ENCODE results near the gene RNF214. TPM values are rescaled to one million over a fixed set of nuclear protein-coding genes. Genes with fewer than 3 reads are reported as not detected.

Gene RNF214
- total RNA-seq, 1 experiment from 2014 or later: 37.8 TPM

GRCh38 chr11:117251506-117251905, 19.0 kb downstream of the RNF214 start:
- CTCF ChIA-PET: no interaction called here
- Histone ChIP-seq H3K4me3 (ENCODE audit: low read depth, low read length, poor library complexity, severe bottlenecking) (no peak overlapping the region), H3K4me1 (ENCODE audit: insufficient read depth, low read length, poor library complexity, severe bottlenecking) (no peaks in the 10 kb centered on the region), H3K27ac (ENCODE audit: low read depth, low read length, poor library complexity, severe bottlenecking) (no peak overlapping the region), H3K36me3 (ENCODE audit: insufficient read depth, low read length, poor library complexity, severe bottlenecking) (peaks cover 43% of the 10 kb centered on the region), H3K27me3 (replicated peaks; ENCODE audit: insufficient read depth, low read depth, low read length, poor library complexity) (no peaks in the 10 kb centered on the region), H3K9me3 (ENCODE audit: low read depth, low read length, poor library complexity, severe bottlenecking) (no peaks in the 10 kb centered on the region)
- no peak for DNase-seq (ENCODE audit: low spot score)
- no TSS peak for BruUV-seq (replicated peaks)
- intact Hi-C loops (cut with micrococcal nuclease; ENCODE audit: unreplicated experiment): no loop called here
- no peak for TF ChIP-seq CTCF (conservative IDR thresholded peaks at IDR 0.05; ENCODE audit: low read depth, low read length)
- no peak for TF ChIP-seq EZH2 (IDR thresholded peaks at IDR 0.05; ENCODE audit: borderline replicate concordance, low read depth, low read length, poor library complexity, severe bottlenecking)
- POLR2A ChIA-PET (ENCODE audit: low non-redundant PET): no interaction called here

- POLR2A ChIA-PET (ENCODE audit: low non-redundant PET): no interaction called here
- no peaks in the 10 kb centered on the region for H3K9me3 ChIP-seq (ENCODE audit: low read depth, low read length, poor library complexity, severe bottlenecking)
- no TSS peak for BruUV-seq (replicated peaks)
Observed at GRCh38 chr11:117255966-117256365, 23.5 kb downstream of the RNF214 start.

GRCh38 chr11:117256573-117256972, 24.1 kb downstream of the RNF214 start:
- BruUV-seq (replicated peaks): no TSS peak
- Histone ChIP-seq H3K27me3 (replicated peaks; ENCODE audit: insufficient read depth, low read depth, low read length, poor library complexity) (no peaks in the 10 kb centered on the region), H3K4me1 (ENCODE audit: insufficient read depth, low read length, poor library complexity, severe bottlenecking) (no peaks in the 10 kb centered on the region), H3K27ac (ENCODE audit: low read depth, low read length, poor library complexity, severe bottlenecking) (no peak overlapping the region), H3K4me3 (ENCODE audit: low read depth, low read length, poor library complexity, severe bottlenecking) (no peak overlapping the region), H3K9me3 (ENCODE audit: low read depth, low read length, poor library complexity, severe bottlenecking) (no peaks in the 10 kb centered on the region), H3K36me3 (ENCODE audit: insufficient read depth, low read length, poor library complexity, severe bottlenecking) (peaks cover 14% of the 10 kb centered on the region)
- no peak for DNase-seq (ENCODE audit: low spot score)
- POLR2A ChIA-PET (ENCODE audit: low non-redundant PET): interaction anchor here (0.6 kb wide), 1 partner anchor 31 kb away, joined by 8 read pairs; no protein-coding TSS in a partner anchor
- intact Hi-C loops (cut with micrococcal nuclease; ENCODE audit: unreplicated experiment): no loop called here
- TF ChIP-seq EZH2 (IDR thresholded peaks at IDR 0.05; ENCODE audit: borderline replicate concordance, low read depth, low read length, poor library complexity, severe bottlenecking): no peak
- TF ChIP-seq CTCF (conservative IDR thresholded peaks at IDR 0.05; ENCODE audit: low read depth, low read length): no peak
- CTCF ChIA-PET: no interaction called here

More at GRCh38 chr11:117255966-117256365, 23.5 kb downstream of the RNF214 start:
- TF ChIP-seq CTCF (conservative IDR thresholded peaks at IDR 0.05; ENCODE audit: low read depth, low read length) (no peak), EZH2 (IDR thresholded peaks at IDR 0.05; ENCODE audit: borderline replicate concordance, low read depth, low read length, poor library complexity, severe bottlenecking) (no peak)
- DNase-seq (ENCODE audit: low spot score): no peak
- H3K4me1 ChIP-seq (ENCODE audit: insufficient read depth, low read length, poor library complexity, severe bottlenecking): no peaks in the 10 kb centered on the region
- intact Hi-C loops (cut with micrococcal nuclease; ENCODE audit: unreplicated experiment): no loop called here
- no peak overlapping the region for H3K4me3 ChIP-seq (ENCODE audit: low read depth, low read length, poor library complexity, severe bottlenecking)
- peaks cover 14% of the 10 kb centered on the region for H3K36me3 ChIP-seq (ENCODE audit: insufficient read depth, low read length, poor library complexity, severe bottlenecking)
- H3K27ac ChIP-seq (ENCODE audit: low read depth, low read length, poor library complexity, severe bottlenecking): no peak overlapping the region
- CTCF ChIA-PET: no interaction called here
- no peaks in the 10 kb centered on the region for H3K27me3 ChIP-seq (replicated peaks; ENCODE audit: insufficient read depth, low read depth, low read length, poor library complexity)
